ENCODE data around the gene CPEB2. TPM values are rescaled to one million over a fixed set of nuclear protein-coding genes. Genes with fewer than 3 reads are reported as not detected.

CPEB2 gene
- total and polyA plus RNA-seq, 10 of the 15 experiments (the other 5 are each of a cell fraction or from before 2014, with no cell fraction given): 0.73 to 8.3 (median 3.7) TPM

GRCh38 chr4:15075875-15076274 is 73.6 kb downstream of the CPEB2 start (continued):
- TF ChIP-seq, protein P1, sequence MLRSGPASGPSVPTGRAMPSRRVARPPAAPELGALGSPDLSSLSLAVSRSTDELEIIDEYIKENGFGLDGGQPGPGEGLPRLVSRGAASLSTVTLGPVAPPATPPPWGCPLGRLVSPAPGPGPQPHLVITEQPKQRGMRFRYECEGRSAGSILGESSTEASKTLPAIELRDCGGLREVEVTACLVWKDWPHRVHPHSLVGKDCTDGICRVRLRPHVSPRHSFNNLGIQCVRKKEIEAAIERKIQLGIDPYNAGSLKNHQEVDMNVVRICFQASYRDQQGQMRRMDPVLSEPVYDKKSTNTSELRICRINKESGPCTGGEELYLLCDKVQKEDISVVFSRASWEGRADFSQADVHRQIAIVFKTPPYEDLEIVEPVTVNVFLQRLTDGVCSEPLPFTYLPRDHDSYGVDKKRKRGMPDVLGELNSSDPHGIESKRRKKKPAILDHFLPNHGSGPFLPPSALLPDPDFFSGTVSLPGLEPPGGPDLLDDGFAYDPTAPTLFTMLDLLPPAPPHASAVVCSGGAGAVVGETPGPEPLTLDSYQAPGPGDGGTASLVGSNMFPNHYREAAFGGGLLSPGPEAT (IDR thresholded peaks at IDR 0.05; ENCODE audit: low read depth): no peak
- TF ChIP-seq SMAD1 (IDR thresholded peaks at IDR 0.05; ENCODE audit: low read depth, partially characterized antibody): no peak
- no peak for TF ChIP-seq PBX3 (IDR thresholded peaks at IDR 0.05; ENCODE audit: insufficient replicate concordance, low read depth, low read length)
- no peak for TF ChIP-seq PML (IDR thresholded peaks at IDR 0.05; ENCODE audit: low read length)
- TF ChIP-seq PAX5 (IDR thresholded peaks at IDR 0.05; ENCODE audit: borderline replicate concordance, low read depth, low read length): no peak

GRCh38 chr4:15077969-15078368 is 75.7 kb downstream of the CPEB2 start:
- ChIA-PET CTCF (no interaction called here), RAD21 (ENCODE audit: unreplicated experiment) (no interaction called here), POLR2A (no interaction called here), SMC1A (ENCODE audit: uncharacterized antibody, unreplicated experiment) (no interaction called here)
- TF ChIP-seq, protein P1 (IDR thresholded peaks at IDR 0.05; ENCODE audit: low read depth): no peak
- no peak for TF ChIP-seq STAT3 (IDR thresholded peaks at IDR 0.05; ENCODE audit: low read depth, low read length)
- TF ChIP-seq TCF7 (IDR thresholded peaks at IDR 0.05; ENCODE audit: borderline replicate concordance): no peak
- TF ChIP-seq NKRF (conservative IDR thresholded peaks at IDR 0.05): no peak
- no peak for TF ChIP-seq NFYB (IDR thresholded peaks at IDR 0.05; ENCODE audit: insufficient read depth, low read depth, low read length)
- TF ChIP-seq POLR2A (IDR thresholded peaks at IDR 0.05; ENCODE audit: low read depth, low read length): no peak
- no peak for TF ChIP-seq CBX3 (IDR thresholded peaks at IDR 0.05; ENCODE audit: borderline replicate concordance, low read depth)
- FAIRE-seq (no peak), DNase-seq (ENCODE audit: low read depth, low spot score) (no peak), ATAC-seq (no peak)
- H4K20me1 ChIP-seq (ENCODE audit: control insufficient read depth, insufficient read depth): no peaks in the 10 kb centered on the region
- H3K4me2 ChIP-seq (ENCODE audit: control insufficient read depth, insufficient read depth): no peak overlapping the region
- no peaks in the 10 kb centered on the region for H3K4me1 ChIP-seq (ENCODE audit: control insufficient read depth, insufficient read depth, low read length)
- no peak overlapping the region for H3K27ac ChIP-seq (ENCODE audit: control insufficient read depth, insufficient read depth)
- intact Hi-C loops (cut with micrococcal nuclease; ENCODE audit: unreplicated experiment): no loop called here
- no peaks in the 10 kb centered on the region for H3K36me3 ChIP-seq (ENCODE audit: control insufficient read depth in 2 of 2, insufficient read depth in 2 of 2, low read length in 1 of 2)
- H3K4me3 ChIP-seq: no peak overlapping the region
- no peak overlapping the region for H2AFZ ChIP-seq (ENCODE audit: control insufficient read depth, low read depth, low read length)
- in situ Hi-C loops (cut with MboI): no loop called here
- H3K9me3 ChIP-seq (replicated peaks; ENCODE audit: control insufficient read depth, insufficient read depth, low read length): no peaks in the 10 kb centered on the region; the same call in 2 of the 3 replicates
- no peaks in the 10 kb centered on the region for H3K27me3 ChIP-seq (replicated peaks in 1 of 2; ENCODE audit: control insufficient read depth in 2 of 2, insufficient read depth in 2 of 2, low read length in 1 of 2)
- 23% methylated on average over 2 of the region's 2 CpGs for WGBS (ENCODE audit: insufficient coverage, insufficient replicate concordance, low lambda C conversion rate, missing lambda C conversion rate)
- no TSS peak for BruUV-seq (replicated peaks)
- H3K9ac ChIP-seq (ENCODE audit: control insufficient read depth, insufficient read depth, low read length): no peak overlapping the region
- H3K79me2 ChIP-seq (ENCODE audit: control insufficient read depth, insufficient read depth, low read length): no peaks in the 10 kb centered on the region

Data from GM12878 (cell line).